ENCODE measurements around the gene DPYSL3.

Gene DPYSL3

DNA sequence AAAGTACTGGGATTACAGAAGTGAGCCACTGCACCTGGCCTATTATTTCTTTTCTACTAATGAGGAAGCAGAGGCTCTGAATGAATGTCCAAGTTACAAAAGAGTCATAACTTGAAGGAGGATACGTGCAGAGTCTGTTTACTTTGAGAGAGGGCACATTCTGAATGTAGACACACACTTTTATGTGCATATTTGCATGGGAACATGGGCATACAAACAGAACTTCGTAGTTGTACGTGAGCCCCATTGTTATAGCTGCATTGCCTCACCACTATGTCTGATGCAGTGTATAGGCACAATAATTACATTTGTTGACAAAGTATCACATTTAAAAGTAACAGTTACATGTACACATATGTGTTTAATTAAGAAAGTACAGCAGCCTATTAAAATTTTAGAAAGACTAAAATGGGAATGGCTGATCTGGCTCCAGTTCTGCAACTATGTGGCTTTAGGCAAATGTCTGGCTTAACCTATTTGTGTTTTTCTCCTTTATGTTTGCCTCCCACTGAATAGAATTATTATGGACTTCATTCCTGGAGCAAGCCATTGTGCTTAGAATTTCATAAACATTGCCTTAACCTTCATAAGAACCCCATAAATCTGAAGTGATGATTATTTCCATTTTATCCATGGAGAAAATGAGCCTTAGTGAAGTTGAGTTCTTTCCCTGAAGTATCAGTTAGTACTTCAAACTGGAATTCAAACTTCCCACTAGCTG lies 3.0 kb upstream of the DPYSL3 start:
- FAIRE-seq: no peak

DNA sequence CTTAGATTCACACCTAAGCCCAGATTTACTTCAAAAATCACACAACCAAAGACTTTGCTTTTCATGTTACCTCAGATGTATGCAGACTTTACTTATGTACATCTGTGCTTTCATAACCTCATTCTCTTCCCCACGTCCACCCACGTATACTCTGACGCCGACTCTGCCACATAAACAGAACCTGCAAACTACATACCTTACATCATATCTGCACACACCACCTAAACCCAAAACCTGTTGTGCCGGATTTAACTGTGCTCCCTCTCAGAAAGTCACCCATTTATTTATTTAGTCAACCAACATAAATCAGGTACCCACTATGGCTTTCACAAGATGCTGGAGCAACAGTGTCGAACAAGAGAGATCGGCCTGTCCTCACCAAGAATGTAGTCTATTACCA lies 1.0 kb upstream of the DPYSL3 start:
- FAIRE-seq: no peak

DNA sequence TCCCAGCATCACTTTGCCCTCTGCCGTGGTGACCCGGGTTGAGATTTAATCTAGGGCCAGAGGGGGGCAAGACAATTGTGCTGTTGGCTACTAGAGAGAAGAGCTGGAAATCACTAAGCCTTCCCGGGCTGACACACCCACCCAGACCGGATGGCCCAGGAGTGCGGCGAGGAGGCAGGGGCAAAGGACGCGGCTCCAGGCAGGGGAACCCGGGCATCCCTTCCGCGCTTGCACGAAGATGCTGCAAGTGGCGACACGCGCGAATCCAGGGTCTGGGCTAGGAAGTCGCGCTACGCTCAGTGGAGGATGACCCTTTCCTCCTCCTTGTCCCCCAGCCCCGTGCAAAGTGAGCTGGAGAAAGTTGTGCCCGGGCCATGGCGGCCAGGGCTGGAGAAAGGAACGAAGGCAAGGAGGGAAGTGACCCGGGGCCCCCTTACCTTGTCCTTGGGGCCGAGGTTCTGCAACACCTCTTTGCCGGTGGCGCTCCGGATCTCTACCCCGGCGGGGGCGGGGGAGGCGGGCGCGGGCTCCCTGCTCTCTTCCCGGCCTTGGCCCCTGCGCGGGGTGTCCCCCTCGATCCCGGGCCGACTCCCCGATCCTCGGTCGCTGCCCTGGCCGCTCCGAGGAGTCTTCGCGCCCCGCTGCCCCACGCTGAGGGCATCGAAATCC lies 693 bp downstream of the DPYSL3 start:
- no peak for FAIRE-seq

DNA sequence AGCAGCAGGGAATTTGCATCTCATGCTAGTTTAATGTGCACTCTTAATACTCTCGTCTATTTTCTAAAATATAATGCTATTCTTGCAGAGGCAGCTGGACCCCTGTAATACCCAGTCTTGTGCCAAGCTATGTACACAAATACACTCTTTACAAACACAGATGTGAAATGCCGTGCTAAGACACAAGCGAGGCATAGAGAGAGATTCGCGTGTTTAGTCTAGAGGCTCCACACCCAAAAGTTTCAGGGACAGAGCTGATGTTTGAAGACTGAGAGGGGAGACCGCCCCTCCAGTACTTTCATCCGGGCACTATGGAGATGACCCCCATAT lies 1.2 kb downstream of the DPYSL3 start:
- no peak for FAIRE-seq

DNA sequence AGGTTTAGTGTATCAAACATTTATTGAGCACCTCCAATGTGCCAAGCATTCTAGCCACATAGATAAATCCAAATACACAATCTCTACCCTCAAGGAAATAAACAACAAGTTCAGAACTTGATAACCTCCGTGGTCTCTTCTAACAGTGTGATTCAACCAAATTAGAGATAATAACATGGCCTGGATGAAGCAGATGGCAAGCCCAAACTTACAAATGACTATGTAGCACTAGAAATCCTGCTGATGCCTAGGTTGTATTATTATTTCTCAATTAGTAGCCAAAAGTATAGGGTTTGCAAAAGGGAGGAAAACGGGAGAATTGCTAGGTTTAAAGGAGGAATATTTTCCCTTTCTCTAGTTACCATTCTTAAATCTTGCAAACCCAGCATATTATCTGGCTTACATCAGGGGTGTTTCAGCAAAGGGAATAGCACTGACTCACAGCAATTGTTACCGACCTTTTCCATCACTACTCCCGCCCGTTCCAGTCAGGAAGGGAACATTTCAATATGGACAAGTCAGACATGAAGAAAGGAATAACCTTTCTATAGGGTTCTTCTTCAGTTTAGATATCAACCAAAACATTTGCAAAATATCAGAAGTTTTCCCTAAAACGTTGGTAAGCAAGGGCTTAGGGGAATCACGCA lies 2.3 kb downstream of the DPYSL3 start:
- FAIRE-seq: no peak

DNA sequence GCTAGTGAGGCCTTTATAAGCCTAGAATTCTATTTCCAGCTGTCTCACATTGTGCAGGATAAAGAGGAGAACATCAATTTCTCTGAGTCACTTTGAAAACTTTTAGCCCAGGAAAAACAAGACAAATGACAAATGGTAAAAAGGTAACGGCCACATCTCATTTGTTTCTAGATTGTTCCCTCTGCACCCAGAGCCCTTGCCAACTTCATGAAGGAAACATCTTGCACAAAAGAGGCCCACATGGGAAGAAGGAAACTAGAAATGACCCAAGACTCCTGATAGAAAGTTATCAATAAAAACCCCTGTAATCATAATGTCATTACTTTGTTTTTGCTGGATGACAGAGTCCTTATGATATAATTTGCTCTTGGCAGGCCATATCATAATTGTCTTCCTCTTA lies 5.3 kb downstream of the DPYSL3 start:
- FAIRE-seq: no peak

DNA sequence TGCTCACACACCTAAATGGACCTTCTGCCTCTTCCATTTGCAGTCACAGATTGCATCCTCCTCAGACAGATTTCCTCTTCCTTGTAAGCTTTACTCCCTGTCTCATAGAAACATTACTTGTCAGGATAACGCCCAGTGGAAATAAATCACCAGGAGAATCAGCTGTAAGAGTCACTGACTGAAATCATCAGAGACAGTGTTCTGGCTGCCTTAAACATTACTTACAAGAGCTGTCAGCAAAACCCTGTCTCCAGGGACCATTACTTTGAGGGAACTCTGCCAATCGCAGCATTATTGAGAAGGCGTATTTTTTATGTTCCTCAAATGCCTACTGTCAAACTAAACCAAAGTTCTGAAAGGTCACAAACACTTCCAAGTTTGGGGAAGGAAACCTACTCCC lies 5.9 kb downstream of the DPYSL3 start:
- no peak for FAIRE-seq

DNA sequence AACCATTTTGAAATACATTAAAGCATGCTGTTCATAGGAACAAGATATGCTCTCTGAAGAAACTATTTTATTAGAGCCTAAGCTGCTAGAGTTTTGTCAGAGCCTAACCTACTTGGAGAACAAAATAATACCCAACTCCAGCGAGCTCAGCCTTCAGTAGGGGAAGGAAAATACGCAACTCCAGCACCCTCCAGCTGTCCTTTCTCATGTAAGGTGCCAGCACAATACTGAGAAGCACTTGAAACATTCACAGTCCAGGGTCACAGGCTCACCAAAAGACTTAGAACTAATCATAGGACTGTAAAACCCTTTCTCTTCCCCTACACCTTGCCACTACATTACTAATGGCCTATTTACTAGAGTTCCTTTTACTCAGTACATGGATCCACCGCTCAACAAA lies 18.9 kb downstream of the DPYSL3 start:
- no peak for FAIRE-seq

DNA sequence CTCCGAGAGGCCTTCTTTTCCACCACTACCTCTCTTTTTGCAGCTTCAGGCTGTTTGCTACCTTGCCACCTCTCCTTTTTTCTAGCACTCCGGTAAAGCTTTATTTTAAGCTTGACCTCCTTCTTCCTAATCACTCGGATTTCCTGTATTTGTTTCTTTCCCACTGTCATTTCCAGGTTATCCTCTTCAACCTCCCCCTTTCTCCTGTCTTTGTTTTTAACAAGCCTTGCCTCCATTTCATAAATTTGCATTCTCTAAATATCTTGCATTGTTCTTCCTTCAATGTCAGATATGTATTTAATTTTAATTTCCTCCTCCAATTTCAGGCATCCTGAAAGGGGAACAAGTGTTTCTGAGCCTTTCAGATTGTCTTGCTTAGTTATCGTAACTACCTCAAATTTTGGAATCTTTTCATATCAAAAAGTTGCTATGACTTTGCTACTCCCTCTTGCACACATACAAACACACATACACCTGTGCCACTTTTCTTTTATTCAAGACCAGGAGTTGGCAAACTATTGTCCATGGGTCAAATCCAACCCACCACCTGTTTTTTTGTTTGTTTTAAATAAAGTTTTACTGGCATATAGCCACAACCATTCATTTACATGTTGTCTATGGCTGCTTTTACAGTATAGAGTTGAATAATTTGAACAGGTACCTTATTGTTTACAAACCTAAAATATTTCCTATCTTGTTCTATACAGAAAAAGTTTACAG lies 22.7 kb downstream of the DPYSL3 start:
- FAIRE-seq: no peak

DNA sequence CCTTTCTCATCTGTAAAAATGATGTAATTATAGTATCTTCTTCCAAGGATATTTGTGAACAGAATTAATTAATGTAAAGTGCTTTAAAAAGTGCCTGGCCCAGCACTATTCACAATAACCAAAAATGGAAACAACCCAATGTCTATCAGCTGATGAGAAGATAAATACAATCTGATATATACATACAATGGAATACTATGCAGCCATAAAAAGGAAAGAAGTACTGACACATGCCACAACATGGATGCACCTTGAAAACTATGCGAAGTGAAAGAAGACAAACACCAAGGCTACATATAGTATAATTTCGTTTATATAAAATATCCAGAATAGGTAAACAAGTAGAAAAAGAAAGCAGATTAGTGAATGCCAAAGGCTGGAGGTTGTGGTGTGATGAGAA lies 24.1 kb downstream of the DPYSL3 start:
- no peak for FAIRE-seq

DNA sequence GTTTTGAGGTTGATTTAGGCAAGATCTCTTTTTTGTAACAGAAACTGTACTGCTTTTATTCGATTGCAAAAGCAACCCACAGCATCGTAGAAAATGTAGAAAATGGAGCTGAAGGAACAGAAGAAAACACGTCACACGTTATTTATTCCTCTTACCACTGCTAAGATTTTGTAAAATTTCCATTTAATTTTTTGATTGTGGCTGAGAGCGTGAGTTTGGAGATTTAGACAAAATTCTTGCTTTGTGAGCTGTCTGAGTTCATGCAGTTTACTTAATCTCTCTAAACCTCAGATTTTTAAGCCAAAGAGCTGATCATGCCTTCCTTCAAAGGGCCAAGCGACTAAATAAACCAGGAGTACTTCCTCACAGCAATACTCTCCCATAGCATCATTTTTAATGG lies 24.8 kb downstream of the DPYSL3 start:
- FAIRE-seq: no peak

DNA sequence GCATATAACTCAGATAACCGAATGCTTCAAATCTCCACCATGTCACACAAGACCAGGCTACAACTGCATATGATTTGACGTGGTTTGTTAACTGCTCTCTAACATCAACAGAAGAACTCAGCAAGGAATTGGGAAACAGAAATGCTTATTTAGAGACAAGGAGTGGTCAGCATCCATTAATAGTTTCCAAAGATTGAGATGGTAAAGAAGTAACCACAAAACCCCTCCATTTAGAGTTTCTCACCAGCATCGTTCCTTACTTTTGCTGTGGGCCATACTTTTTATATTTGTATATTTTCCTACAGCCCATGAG lies 25.2 kb downstream of the DPYSL3 start:
- no peak for FAIRE-seq

DNA sequence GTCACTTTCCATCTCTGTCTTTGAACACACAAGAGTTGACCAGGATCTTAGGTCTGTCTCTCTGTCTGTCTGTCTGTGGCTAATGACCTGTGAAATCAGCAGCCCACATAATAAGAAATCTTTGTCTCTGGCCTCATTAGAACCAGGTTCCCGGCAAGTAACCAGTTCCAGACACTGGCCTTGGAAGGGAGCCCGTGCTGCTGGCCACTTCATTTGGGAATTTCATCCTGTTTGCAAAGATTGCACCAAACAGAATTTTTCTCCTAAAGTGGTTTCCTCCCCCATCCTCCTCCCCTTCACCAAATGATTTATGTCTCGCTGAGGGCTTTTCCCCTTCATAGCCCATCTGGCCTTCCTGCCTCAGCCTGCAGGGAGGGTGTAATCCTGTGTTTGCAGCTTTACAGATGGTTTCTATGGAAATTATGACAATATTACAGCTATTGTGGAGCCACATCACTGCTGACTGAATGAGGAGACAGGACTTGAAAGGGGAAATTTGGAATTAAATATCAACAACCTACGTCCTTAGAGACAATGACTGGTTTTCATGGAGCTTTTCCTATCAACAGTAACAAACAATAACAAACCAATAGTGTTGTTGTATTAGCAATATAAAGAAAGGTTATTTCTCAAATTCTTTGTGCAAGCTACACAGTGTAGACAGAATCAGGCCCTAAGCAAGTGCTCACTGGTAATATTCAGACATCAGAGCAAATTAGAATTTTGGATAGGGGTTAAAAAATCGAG lies 25.7 kb downstream of the DPYSL3 start:
- FAIRE-seq: no peak

DNA sequence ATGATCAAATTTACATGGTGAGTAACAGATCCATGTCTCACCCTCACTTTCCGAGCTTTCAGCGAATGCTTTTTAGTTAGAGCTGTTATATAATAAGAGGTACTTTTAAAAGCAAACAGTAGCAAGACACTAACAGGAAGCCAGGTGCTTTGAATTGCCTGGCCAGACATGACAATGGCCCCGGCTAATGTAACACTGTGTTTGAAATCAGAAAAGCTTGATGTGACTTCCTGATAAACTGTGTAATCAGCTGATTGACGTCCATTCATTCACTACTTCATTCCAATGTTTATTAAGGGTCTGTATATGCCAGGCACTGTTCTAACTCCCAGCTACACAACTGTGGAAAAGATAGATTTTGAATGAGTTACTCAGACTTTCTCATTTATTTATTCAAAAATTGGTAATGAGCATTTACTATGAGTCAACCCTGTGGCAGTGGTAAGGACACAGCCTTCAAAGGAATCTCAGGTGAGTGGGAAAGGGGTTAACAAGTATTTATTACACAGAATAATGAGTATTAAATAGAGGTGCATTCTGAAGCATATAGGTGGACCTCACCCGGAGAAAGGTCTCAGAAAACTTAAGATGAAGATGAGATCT lies 26.6 kb downstream of the DPYSL3 start:
- FAIRE-seq: no peak

DNA sequence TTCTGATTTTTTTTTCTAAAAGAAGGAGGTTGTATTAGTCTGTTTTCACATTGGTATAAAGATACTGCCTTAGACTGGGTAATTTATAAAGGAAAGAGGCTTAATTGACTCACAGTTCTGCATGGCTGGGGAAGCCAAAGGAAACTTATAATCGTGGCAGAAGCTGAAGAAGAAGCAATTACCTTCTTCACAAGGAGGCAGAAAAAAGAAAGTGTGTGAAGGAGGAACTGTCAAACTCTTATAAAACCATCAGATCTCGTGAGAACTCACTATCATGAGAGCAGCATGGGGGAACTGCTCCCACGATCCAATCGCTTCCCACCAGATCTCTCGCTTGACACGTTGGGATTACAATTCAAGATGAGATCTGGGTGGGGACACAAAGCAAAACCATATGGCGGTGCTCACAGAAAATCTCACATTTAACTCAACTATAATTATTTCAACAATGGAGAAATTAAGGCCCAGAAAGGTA lies 27.1 kb downstream of the DPYSL3 start:
- FAIRE-seq: no peak

DNA sequence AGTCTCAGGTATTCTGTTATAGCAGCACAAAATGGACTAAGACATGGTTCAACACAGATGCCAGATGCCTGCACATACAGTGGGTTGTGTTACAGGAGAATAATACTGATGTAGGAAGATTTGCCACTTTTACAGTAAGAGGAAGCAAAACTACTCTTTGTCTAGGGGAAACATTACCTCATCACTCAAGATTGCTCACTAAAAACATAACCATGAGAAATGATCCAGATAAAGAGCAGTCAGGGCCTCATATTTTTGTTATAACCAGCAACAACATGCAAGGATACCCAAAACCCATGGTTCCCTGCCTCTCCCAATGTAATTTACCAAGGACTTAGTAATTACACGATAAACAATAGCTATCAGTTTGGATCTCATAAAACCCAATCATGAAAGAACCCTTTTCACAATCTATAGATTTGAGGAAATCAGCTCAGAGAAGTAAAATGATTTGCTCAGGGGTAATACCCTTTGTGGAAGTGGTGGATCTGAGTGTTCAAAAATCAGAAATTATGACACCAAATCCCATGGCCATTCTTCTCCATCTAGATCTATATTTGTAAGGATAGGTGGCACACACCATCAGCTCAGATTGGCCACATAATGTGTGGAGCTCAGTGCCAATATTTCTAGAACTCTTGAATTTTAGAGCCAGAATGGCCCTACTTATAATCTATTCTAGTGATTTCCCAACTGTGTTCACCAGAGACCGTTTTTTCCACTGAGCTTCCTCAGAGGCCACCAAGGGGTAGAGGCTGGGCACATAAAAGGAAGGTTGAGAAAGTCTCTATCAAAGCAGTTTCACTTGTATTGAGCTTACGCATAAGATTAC lies 27.8 kb downstream of the DPYSL3 start:
- FAIRE-seq: no peak

DNA sequence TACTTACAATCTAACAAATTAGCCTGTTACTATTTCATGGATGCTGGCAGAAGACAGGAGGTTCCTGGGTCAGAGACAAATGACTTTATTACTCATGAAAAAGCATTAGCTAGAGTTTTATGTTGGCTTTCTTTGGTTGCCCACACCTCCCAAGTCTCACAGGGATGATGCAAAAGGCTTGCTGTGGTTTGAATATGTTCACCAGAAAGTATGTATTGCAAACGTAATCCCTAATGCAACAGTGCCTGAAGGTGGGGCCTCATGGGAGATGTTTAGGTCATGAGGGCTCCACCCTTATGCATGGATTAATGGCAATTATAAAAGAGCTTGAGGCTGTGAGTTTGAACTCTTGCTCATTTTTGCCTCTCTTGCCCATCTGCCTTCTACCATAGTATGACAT lies 28.5 kb downstream of the DPYSL3 start:
- no peak for FAIRE-seq

DNA sequence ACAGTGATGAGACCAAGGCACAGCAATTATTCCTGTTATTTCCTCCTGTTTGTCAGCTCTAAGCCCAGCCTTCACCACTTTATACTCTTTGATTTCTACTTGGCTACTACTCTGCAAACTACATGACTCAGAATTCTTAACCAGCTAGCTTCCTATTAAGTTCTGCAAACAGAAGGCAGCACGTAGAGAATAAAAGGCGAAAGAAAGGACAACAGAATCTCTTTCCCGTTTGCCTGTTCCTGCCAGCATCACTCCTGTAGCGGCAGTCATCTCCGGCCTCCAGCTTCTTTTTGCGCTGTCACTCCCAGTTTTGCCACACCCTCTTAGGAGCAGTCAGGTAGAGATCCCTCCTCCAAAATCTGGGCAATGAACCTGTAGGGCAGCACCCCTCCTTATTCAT lies 29.9 kb downstream of the DPYSL3 start:
- no peak for FAIRE-seq

DNA sequence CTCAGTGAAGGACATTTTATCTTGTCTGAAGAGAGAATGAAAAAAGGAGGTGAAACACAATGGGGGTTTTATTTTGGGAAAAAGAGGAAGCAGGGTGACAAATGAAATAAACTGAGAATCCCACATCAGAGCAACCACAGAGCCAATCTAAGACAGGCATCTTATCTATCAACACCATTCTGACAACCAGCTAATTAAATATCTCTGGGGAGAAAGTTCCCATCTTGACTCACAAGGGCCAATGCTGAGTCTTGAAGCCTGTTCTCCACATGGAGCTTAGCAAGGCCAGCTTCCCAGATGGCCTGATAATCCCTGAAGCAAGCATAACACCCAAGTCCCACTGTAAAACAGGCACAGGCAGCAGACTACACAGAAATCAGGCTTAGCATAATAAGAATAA lies 30.4 kb downstream of the DPYSL3 start:
- no peak for FAIRE-seq

DNA sequence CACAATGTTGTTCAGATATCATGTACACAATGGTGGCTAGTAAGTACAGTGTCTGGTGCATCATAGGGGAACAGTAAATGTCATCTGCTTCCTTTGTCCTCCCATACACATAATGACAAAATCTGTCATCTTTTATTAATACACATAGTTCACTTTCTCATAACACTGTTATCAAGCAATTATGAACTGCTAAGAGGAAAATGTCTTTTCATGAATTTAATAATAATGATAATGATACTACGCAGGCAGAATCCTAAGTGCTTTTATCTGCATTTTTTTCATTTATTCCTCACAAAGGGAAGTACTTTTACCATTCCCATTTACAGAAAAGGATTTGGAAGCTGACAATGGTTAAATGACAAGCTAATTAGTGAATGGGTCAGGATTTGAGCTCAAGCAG lies 35.7 kb downstream of the DPYSL3 start:
- FAIRE-seq: no peak

DNA sequence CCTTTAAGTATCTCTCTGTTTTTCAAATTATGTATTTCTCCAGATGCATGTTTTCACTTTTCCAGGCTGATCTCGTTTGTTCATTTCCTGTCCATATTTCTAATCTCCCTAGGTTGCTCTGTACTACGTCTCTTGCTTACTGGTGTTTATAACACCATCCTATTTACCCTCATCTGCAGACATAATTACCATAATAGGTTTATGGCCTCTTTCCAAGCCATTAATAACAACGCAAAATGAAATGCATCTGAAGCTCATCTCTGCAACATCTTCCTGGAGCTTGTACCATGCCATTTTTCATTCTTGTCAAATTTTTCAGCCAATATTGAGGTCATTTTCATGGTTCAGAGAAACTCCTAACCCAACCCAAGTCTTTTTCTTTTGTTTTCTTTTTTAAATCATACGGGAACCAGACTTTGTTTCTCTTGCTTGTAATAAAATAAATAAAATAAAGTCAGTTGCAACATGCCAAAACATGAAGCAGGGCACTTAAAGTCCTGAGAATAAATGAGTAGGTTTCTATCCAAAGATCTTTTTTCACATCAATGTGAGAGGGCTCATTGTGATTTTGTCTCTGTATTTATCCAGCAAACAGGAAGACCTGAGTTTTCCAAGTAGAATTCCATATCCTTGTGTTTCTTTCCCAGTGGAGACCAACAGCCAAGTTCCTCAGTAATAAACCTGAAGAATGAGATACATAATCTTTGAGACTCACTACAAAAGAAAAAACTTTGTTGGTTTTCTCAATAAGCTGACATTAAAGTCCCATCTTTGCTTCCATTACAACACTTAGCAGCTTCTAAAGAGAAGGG lies 37.0 kb downstream of the DPYSL3 start:
- no peak for FAIRE-seq

Measured in TTC549 (cell line).